ENCODE results near the gene FOXN3. TPM values are rescaled to one million over a fixed set of nuclear protein-coding genes. Genes with fewer than 3 reads are reported as not detected.

Gene FOXN3
- total and polyA plus RNA-seq, 2 experiments from 2014 or later = 98.9 to 167 TPM

GRCh38 chr14:89137526-89138163 is 279.4 kb downstream of the FOXN3 start (continued):
- TF ChIP-seq CTCF (conservative IDR thresholded peaks at IDR 0.05; ENCODE audit: low read depth in 2 of 2) = no peak

GRCh38 chr14:89136587-89136986 is 280.4 kb downstream of the FOXN3 start:
- Mint-ChIP-seq H3K27me3 (ENCODE audit: insufficient read depth, low read depth, poor library complexity) (peaks cover 6% of the 10 kb centered on the region), H3K36me3 (ENCODE audit: low read depth) (no peaks in the 10 kb centered on the region), H3K4me1 (peaks cover 21% of the 10 kb centered on the region), H3K27ac (no peak overlapping the region), H3K4me3 (no peak overlapping the region), H3K9me3 (peaks cover 4% of the 10 kb centered on the region; the same call in 1 of the 3 replicates)
- Histone ChIP-seq H3K4me2 (no peak overlapping the region), H3K27me3 (ENCODE audit: insufficient read depth) (no peaks in the 10 kb centered on the region), H3K4me1 (ENCODE audit: insufficient read depth) (peaks cover 25% of the 10 kb centered on the region), H3K4me3 (no peak overlapping the region), H4K20me1 (replicated peaks; ENCODE audit: insufficient read depth) (no peaks in the 10 kb centered on the region), H3K36me3 (ENCODE audit: insufficient read depth) (no peaks in the 10 kb centered on the region; the same call in 1 of the 2 replicates), H3K27ac (ENCODE audit: low read depth) (no peak overlapping the region), H3K79me2 (replicated peaks; ENCODE audit: insufficient read depth) (no peaks in the 10 kb centered on the region), H3F3A (replicated peaks; ENCODE audit: low read depth) (peaks cover 5% of the 10 kb centered on the region), H2AFZ (no peak overlapping the region), H3K9me2 (ENCODE audit: insufficient read depth) (no peaks in the 10 kb centered on the region)
- no peak for ATAC-seq
- no peak for DNase-seq (ENCODE audit: low spot score)
- TF ChIP-seq ZNF114 (CRISPR knock-in tag; IDR thresholded peaks at IDR 0.05) (no peak), ZNF331 (CRISPR knock-in tag; IDR thresholded peaks at IDR 0.05; ENCODE audit: low read depth) (no peak)

- no peak for TF ChIP-seq ZNF331 (CRISPR knock-in tag; IDR thresholded peaks at IDR 0.05; ENCODE audit: low read depth)
- no peak for TF ChIP-seq CTCF (conservative IDR thresholded peaks at IDR 0.05; ENCODE audit: low read depth in 2 of 2)
- Histone ChIP-seq H3F3A (replicated peaks; ENCODE audit: low read depth) (peaks cover 4% of the 10 kb centered on the region), H3K79me2 (replicated peaks; ENCODE audit: insufficient read depth) (no peaks in the 10 kb centered on the region), H4K20me1 (replicated peaks; ENCODE audit: insufficient read depth) (no peaks in the 10 kb centered on the region), H3K4me1 (ENCODE audit: insufficient read depth) (peaks cover 11% of the 10 kb centered on the region), H3K4me3 (no peak overlapping the region), H3K27ac (ENCODE audit: low read depth) (no peak overlapping the region), H2AFZ (no peak overlapping the region), H3K27me3 (ENCODE audit: insufficient read depth) (no peaks in the 10 kb centered on the region), H3K4me2 (no peak overlapping the region), H3K36me3 (ENCODE audit: insufficient read depth) (no peaks in the 10 kb centered on the region; the same call in 1 of the 2 replicates), H3K9me2 (ENCODE audit: insufficient read depth) (no peaks in the 10 kb centered on the region)
- Mint-ChIP-seq H3K36me3 (ENCODE audit: low read depth) (no peaks in the 10 kb centered on the region), H3K4me3 (no peak overlapping the region), H3K9me3 (peaks cover 4% of the 10 kb centered on the region; the same call in 1 of the 3 replicates), H3K27me3 (ENCODE audit: insufficient read depth, low read depth, poor library complexity) (peaks cover 6% of the 10 kb centered on the region), H3K27ac (no peak overlapping the region), H3K4me1 (peaks cover 12% of the 10 kb centered on the region)
- DNase-seq (ENCODE audit: low spot score) = no peak
- peak; percentile 23 for ATAC-seq
Measured at GRCh38 chr14:89134640-89135039, 282.4 kb downstream of the FOXN3 start.

All from GM23338 (cell line).